ENCODE data around the gene ASRGL1.
"Not testable (repeated sequence)": the region's sequence is repeated elsewhere in the genome, so short reads cannot be mapped to it uniquely, and the experiment has no call there.

Gene ASRGL1

GRCh38 chr11:62353841-62354240 is 16.6 kb downstream of the ASRGL1 start:
- 80% methylated on average over 1 of the region's 1 CpG for WGBS
- Histone ChIP-seq H3K27ac (ENCODE audit: low read depth, low read length) (no peak overlapping the region), H3K9me3 (ENCODE audit: insufficient read depth, low read depth, low read length) (no peaks in the 10 kb centered on the region), H3K36me3 (ENCODE audit: insufficient read depth, low read length) (peaks cover 17% of the 10 kb centered on the region), H3K27me3 (ENCODE audit: insufficient read depth, low read length) (no peaks in the 10 kb centered on the region), H3K4me1 (ENCODE audit: insufficient read depth, low read length) (peaks cover 25% of the 10 kb centered on the region), H3K4me3 (ENCODE audit: low read length) (no peak overlapping the region), H3K9ac (ENCODE audit: low read depth, low read length) (no peak overlapping the region)

- Histone ChIP-seq H3K36me3 (ENCODE audit: insufficient read depth, low read length) (peaks cover 28% of the 10 kb centered on the region), H3K4me1 (ENCODE audit: insufficient read depth, low read length) (peaks cover 8% of the 10 kb centered on the region), H3K9ac (ENCODE audit: low read depth, low read length) (no peak overlapping the region), H3K27ac (ENCODE audit: low read depth, low read length) (no peak overlapping the region), H3K27me3 (ENCODE audit: insufficient read depth, low read length) (no peaks in the 10 kb centered on the region), H3K9me3 (ENCODE audit: insufficient read depth, low read depth, low read length) (no peaks in the 10 kb centered on the region), H3K4me3 (ENCODE audit: low read length) (no peak overlapping the region)
- 96% methylated on average over 7 of the region's 7 CpGs for WGBS
Observed at GRCh38 chr11:62358273-62358672, 21.0 kb downstream of the ASRGL1 start.

GRCh38 chr11:62359475-62359874 is 22.2 kb downstream of the ASRGL1 start:
- 93% methylated on average over 1 of the region's 1 CpG for WGBS
- H3K27ac ChIP-seq (ENCODE audit: low read depth, low read length): no peak overlapping the region
- peaks cover 25% of the 10 kb centered on the region for H3K36me3 ChIP-seq (ENCODE audit: insufficient read depth, low read length)
- no peaks in the 10 kb centered on the region for H3K9me3 ChIP-seq (ENCODE audit: insufficient read depth, low read depth, low read length)
- no peak overlapping the region for H3K4me3 ChIP-seq (ENCODE audit: low read length)
- no peaks in the 10 kb centered on the region for H3K27me3 ChIP-seq (ENCODE audit: insufficient read depth, low read length)
- H3K9ac ChIP-seq (ENCODE audit: low read depth, low read length): no peak overlapping the region
- H3K4me1 ChIP-seq (ENCODE audit: insufficient read depth, low read length): peaks cover 8% of the 10 kb centered on the region

- 91% methylated on average over 1 of the region's 4 CpGs for WGBS
- no peak overlapping the region for H3K27ac ChIP-seq (ENCODE audit: low read depth, low read length)
- H3K9me3 ChIP-seq (ENCODE audit: insufficient read depth, low read depth, low read length): no peaks in the 10 kb centered on the region
- peaks cover 25% of the 10 kb centered on the region for H3K36me3 ChIP-seq (ENCODE audit: insufficient read depth, low read length)
- H3K4me3 ChIP-seq (ENCODE audit: low read length): no peak overlapping the region
- H3K4me1 ChIP-seq (ENCODE audit: insufficient read depth, low read length): peaks cover 8% of the 10 kb centered on the region
- no peaks in the 10 kb centered on the region for H3K27me3 ChIP-seq (ENCODE audit: insufficient read depth, low read length)
- no peak overlapping the region for H3K9ac ChIP-seq (ENCODE audit: low read depth, low read length)
Observed at GRCh38 chr11:62360685-62361084, 23.4 kb downstream of the ASRGL1 start.

- not testable (repeated sequence) for H3K4me3 ChIP-seq (ENCODE audit: low read length); H3K27me3 ChIP-seq (ENCODE audit: insufficient read depth, low read length); H3K36me3 ChIP-seq (ENCODE audit: insufficient read depth, low read length); H3K9ac ChIP-seq (ENCODE audit: low read depth, low read length); H3K4me1 ChIP-seq (ENCODE audit: insufficient read depth, low read length); H3K27ac ChIP-seq (ENCODE audit: low read depth, low read length); H3K9me3 ChIP-seq (ENCODE audit: insufficient read depth, low read depth, low read length)
- 86% methylated on average over 7 of the region's 7 CpGs for WGBS
Observed at GRCh38 chr11:62368861-62369477, 31.7 kb downstream of the ASRGL1 start.

GRCh38 chr11:62370743-62371440 is 33.6 kb downstream of the ASRGL1 start:
- Histone ChIP-seq H3K36me3 (ENCODE audit: insufficient read depth, low read length) (no peaks in the 10 kb centered on the region), H3K27me3 (ENCODE audit: insufficient read depth, low read length) (no peaks in the 10 kb centered on the region), H3K9me3 (ENCODE audit: insufficient read depth, low read depth, low read length) (no peaks in the 10 kb centered on the region), H3K4me3 (ENCODE audit: low read length) (no peak overlapping the region), H3K27ac (ENCODE audit: low read depth, low read length) (no peak overlapping the region), H3K9ac (ENCODE audit: low read depth, low read length) (no peak overlapping the region), H3K4me1 (ENCODE audit: insufficient read depth, low read length) (no peaks in the 10 kb centered on the region)
- whole genome bisulfite sequencing: 91% methylated on average over 38 of the region's 39 CpGs

GRCh38 chr11:62372871-62373270 is 35.6 kb downstream of the ASRGL1 start:
- no peaks in the 10 kb centered on the region for H3K4me1 ChIP-seq (ENCODE audit: insufficient read depth, low read length)
- H3K9ac ChIP-seq (ENCODE audit: low read depth, low read length): no peak overlapping the region
- H3K27me3 ChIP-seq (ENCODE audit: insufficient read depth, low read length): no peaks in the 10 kb centered on the region
- no peaks in the 10 kb centered on the region for H3K36me3 ChIP-seq (ENCODE audit: insufficient read depth, low read length)
- no peak overlapping the region for H3K27ac ChIP-seq (ENCODE audit: low read depth, low read length)
- WGBS: 96% methylated on average over 6 of the region's 6 CpGs
- no peaks in the 10 kb centered on the region for H3K9me3 ChIP-seq (ENCODE audit: insufficient read depth, low read depth, low read length)
- no peak overlapping the region for H3K4me3 ChIP-seq (ENCODE audit: low read length)

- WGBS: 90% methylated on average over 18 of the region's 18 CpGs
- Histone ChIP-seq H3K9ac (ENCODE audit: low read depth, low read length) (no peak overlapping the region), H3K9me3 (ENCODE audit: insufficient read depth, low read depth, low read length) (no peaks in the 10 kb centered on the region), H3K27ac (ENCODE audit: low read depth, low read length) (no peak overlapping the region), H3K36me3 (ENCODE audit: insufficient read depth, low read length) (no peaks in the 10 kb centered on the region), H3K27me3 (ENCODE audit: insufficient read depth, low read length) (no peaks in the 10 kb centered on the region), H3K4me1 (ENCODE audit: insufficient read depth, low read length) (no peaks in the 10 kb centered on the region), H3K4me3 (ENCODE audit: low read length) (no peak overlapping the region)
Observed at GRCh38 chr11:62373464-62374119, 36.3 kb downstream of the ASRGL1 start.

- no peaks in the 10 kb centered on the region for H3K27me3 ChIP-seq (ENCODE audit: insufficient read depth, low read length)
- WGBS: 93% methylated on average over 9 of the region's 9 CpGs
- H3K9me3 ChIP-seq (ENCODE audit: insufficient read depth, low read depth, low read length): no peaks in the 10 kb centered on the region
Observed at GRCh38 chr11:62374801-62375200, 37.6 kb downstream of the ASRGL1 start.

GRCh38 chr11:62378459-62379063 is 41.3 kb downstream of the ASRGL1 start:
- not testable (repeated sequence) for H3K27me3 ChIP-seq (ENCODE audit: insufficient read depth, low read length); H3K27ac ChIP-seq (ENCODE audit: low read depth, low read length); H3K9ac ChIP-seq (ENCODE audit: low read depth, low read length); H3K4me1 ChIP-seq (ENCODE audit: insufficient read depth, low read length); H3K36me3 ChIP-seq (ENCODE audit: insufficient read depth, low read length); H3K4me3 ChIP-seq (ENCODE audit: low read length); H3K9me3 ChIP-seq (ENCODE audit: insufficient read depth, low read depth, low read length)
- 18% methylated on average over 9 of the region's 9 CpGs for WGBS

More at GRCh38 chr11:62374801-62375200, 37.6 kb downstream of the ASRGL1 start:
- H3K4me3 ChIP-seq (ENCODE audit: low read length): no peak overlapping the region
- no peak overlapping the region for H3K9ac ChIP-seq (ENCODE audit: low read depth, low read length)
- no peaks in the 10 kb centered on the region for H3K4me1 ChIP-seq (ENCODE audit: insufficient read depth, low read length)
- no peaks in the 10 kb centered on the region for H3K36me3 ChIP-seq (ENCODE audit: insufficient read depth, low read length)
- no peak overlapping the region for H3K27ac ChIP-seq (ENCODE audit: low read depth, low read length)

- not testable (repeated sequence) for H3K9ac ChIP-seq (ENCODE audit: low read depth, low read length); H3K36me3 ChIP-seq (ENCODE audit: insufficient read depth, low read length); H3K27ac ChIP-seq (ENCODE audit: low read depth, low read length); H3K4me1 ChIP-seq (ENCODE audit: insufficient read depth, low read length); H3K9me3 ChIP-seq (ENCODE audit: insufficient read depth, low read depth, low read length); H3K4me3 ChIP-seq (ENCODE audit: low read length); H3K27me3 ChIP-seq (ENCODE audit: insufficient read depth, low read length)
- 63% methylated on average over 1 of the region's 2 CpGs for WGBS
Observed at GRCh38 chr11:62379586-62379985, 42.3 kb downstream of the ASRGL1 start.
